ENCODE data around the gene FGFR3. TPM values are rescaled to one million over a fixed set of nuclear protein-coding genes. Genes with fewer than 3 reads are reported as not detected.

The FGFR3 gene
- total and polyA plus RNA-seq, 2 experiments from 2014 or later = 0.10 to 0.97 TPM

DNA sequence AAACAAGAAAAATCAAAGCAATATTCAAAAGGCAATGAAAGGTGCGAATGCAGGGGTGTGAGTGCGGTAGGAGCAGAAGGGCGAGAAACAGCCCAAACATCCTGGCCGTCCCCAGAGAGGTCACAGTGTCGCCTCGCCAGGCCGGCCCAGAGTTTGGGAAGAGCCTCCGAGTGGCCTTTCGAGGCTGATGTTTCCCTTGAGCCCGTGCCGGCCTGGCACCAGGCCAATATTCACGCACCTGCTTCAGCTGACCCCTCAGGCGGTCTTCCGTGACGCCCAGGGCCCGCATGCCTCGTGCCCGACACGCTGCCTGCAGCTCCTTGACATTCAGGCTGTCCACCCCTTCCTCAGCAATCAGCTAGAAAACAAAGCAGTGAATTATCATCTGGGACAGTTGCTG is 32.2 kb downstream of the FGFR3 start:
- H3K27me3 ChIP-seq (replicated peaks; ENCODE audit: insufficient read depth) = no peaks in the 10 kb centered on the region
- no peaks in the 10 kb centered on the region for H3K79me2 ChIP-seq (ENCODE audit: insufficient read depth)
- 90% methylated on average over 19 of the region's 19 CpGs for WGBS, 2 experiments (ENCODE audit: low coverage in 1 of 2, low lambda C conversion rate in 2 of 2, missing lambda C conversion rate in 2 of 2)
- H3K27ac ChIP-seq = no peak overlapping the region
- no peak overlapping the region for H3K4me2 ChIP-seq (ENCODE audit: unreplicated experiment)
- H3K9me2 ChIP-seq (ENCODE audit: insufficient read depth) = no peaks in the 10 kb centered on the region
- TF ChIP-seq EZH2phosphoT487 (IDR thresholded peaks at IDR 0.05; ENCODE audit: insufficient read depth, low read depth) (no peak), EZH2 (IDR thresholded peaks at IDR 0.05; ENCODE audit: insufficient read depth, poor library complexity, severe bottlenecking) (no peak)
- no peak overlapping the region for H2AFZ ChIP-seq
- no peaks in the 10 kb centered on the region for H3K9me3 ChIP-seq (ENCODE audit: low read depth)
- no peaks in the 10 kb centered on the region for H3K4me1 ChIP-seq (ENCODE audit: insufficient read depth)
- no peak overlapping the region for H3K9ac ChIP-seq
- H3K4me3 ChIP-seq = no peak overlapping the region
- peaks cover 5% of the 10 kb centered on the region; the same call in 1 of the 2 replicates for H3K36me3 ChIP-seq (ENCODE audit: low read depth)
- in situ Hi-C loops (cut with MboI) = no loop called here
- peaks cover 7% of the 10 kb centered on the region; the same call in 1 of the 2 replicates for H3F3A ChIP-seq (ENCODE audit: insufficient read depth)
- no peaks in the 10 kb centered on the region for H4K20me1 ChIP-seq (ENCODE audit: insufficient read depth)
- no peak for DNase-seq

DNA sequence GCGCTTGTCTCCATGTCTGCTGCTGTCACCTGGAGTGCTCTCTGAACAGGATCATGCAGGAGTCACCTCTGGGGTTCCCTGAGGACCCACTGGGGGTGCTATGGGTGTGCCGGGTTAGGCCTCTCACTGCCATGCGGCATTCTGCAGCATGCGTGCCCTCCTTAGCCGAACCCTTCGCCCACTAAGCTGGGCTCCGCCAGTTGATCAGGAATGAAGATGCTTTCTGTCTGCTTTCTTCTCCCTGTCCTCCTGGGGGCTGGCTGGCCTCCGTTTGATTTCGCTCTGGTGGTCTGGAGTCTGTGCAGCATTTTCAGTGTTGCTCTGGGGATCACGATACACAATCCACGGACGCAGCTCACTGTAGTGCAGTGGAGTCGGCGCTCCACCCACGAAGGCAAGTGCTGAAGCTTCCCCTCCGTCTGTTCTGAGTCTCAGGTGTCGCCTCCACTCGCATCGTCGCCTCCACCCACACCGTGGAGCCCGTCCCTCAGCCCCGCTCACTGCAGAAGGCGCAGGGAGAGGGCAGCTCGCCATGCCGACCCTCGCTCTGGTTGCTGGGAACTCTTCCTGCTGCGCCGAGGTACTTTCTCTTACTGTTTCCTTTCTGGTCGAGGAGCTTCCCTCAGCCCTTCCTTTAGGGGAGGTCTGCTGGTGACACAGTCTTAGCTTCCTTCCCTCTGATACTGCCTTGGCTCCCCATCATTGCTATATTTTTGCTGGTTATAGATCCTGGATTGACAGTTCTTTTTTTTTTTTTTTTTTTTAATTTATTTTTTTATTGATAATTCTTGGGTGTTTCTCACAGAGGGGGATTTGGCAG is 33.6 kb downstream of the FGFR3 start:
- H3K4me2 ChIP-seq (ENCODE audit: unreplicated experiment) = no peak overlapping the region
- 93% methylated on average over 27 to 30 of the region's 30 CpGs for WGBS, 2 experiments (ENCODE audit: low coverage in 1 of 2, low lambda C conversion rate in 2 of 2, missing lambda C conversion rate in 2 of 2)
- H2AFZ ChIP-seq = no peak overlapping the region
- no peak overlapping the region for H3K4me3 ChIP-seq
- no peaks in the 10 kb centered on the region; the same call in 1 of the 2 replicates for H3K36me3 ChIP-seq (ENCODE audit: low read depth)
- no peaks in the 10 kb centered on the region for H3K9me2 ChIP-seq (ENCODE audit: insufficient read depth)
- H3F3A ChIP-seq (ENCODE audit: insufficient read depth) = peaks cover 7% of the 10 kb centered on the region; the same call in 1 of the 2 replicates
- TF ChIP-seq EZH2phosphoT487 (IDR thresholded peaks at IDR 0.05; ENCODE audit: insufficient read depth, low read depth) = no peak
- TF ChIP-seq EZH2 (IDR thresholded peaks at IDR 0.05; ENCODE audit: insufficient read depth, poor library complexity, severe bottlenecking) = no peak
- H3K27ac ChIP-seq = no peak overlapping the region
- DNase-seq = no peak
- in situ Hi-C loops (cut with MboI) = no loop called here
- no peak overlapping the region for H3K9ac ChIP-seq
- H3K4me1 ChIP-seq (ENCODE audit: insufficient read depth) = no peaks in the 10 kb centered on the region
- H3K79me2 ChIP-seq (ENCODE audit: insufficient read depth) = no peaks in the 10 kb centered on the region
- H4K20me1 ChIP-seq (ENCODE audit: insufficient read depth) = no peaks in the 10 kb centered on the region
- no peaks in the 10 kb centered on the region for H3K9me3 ChIP-seq (ENCODE audit: low read depth)
- no peaks in the 10 kb centered on the region for H3K27me3 ChIP-seq (replicated peaks; ENCODE audit: insufficient read depth)

DNA sequence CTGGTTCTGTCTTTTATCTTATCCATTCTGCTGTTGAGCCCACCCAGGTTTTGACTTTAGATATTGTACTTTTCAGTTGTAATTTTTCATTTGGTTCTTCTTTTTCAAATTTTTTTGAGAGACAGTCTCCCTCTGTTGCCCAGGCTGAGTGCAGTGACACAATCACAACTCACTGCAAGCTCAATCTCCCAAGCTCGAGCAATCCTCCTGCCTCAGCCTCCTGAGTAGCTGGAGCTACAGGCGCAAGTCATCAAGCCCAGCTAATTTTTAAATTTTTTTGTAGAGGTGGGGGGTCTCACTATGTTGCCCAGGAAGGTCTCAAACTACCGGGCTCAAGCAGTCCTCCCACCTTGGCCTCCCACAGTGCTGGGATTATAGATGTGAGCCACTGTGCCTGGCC is 37.1 kb downstream of the FGFR3 start:
- Histone ChIP-seq H3K4me2 (ENCODE audit: unreplicated experiment) (no peak overlapping the region), H3K9me3 (ENCODE audit: low read depth) (no peaks in the 10 kb centered on the region), H3K4me3 (no peak overlapping the region), H3K79me2 (ENCODE audit: insufficient read depth) (peaks cover 1% of the 10 kb centered on the region; the same call in 1 of the 2 replicates), H3K9ac (no peak overlapping the region), H3K4me1 (ENCODE audit: insufficient read depth) (no peaks in the 10 kb centered on the region), H3K27me3 (replicated peaks; ENCODE audit: insufficient read depth) (no peaks in the 10 kb centered on the region), H3K9me2 (ENCODE audit: insufficient read depth) (no peaks in the 10 kb centered on the region), H3K36me3 (ENCODE audit: low read depth) (no peaks in the 10 kb centered on the region; the same call in 1 of the 2 replicates), H4K20me1 (ENCODE audit: insufficient read depth) (no peaks in the 10 kb centered on the region), H3K27ac (no peak overlapping the region), H2AFZ (no peak overlapping the region), H3F3A (ENCODE audit: insufficient read depth) (peaks cover 7% of the 10 kb centered on the region; the same call in 1 of the 2 replicates)
- 88 to 91% methylated on average over 3 of the region's 3 CpGs for WGBS, 2 experiments (ENCODE audit: low coverage in 1 of 2, low lambda C conversion rate in 2 of 2, missing lambda C conversion rate in 2 of 2)
- in situ Hi-C loops (cut with MboI) = no loop called here
- TF ChIP-seq EZH2 (IDR thresholded peaks at IDR 0.05; ENCODE audit: insufficient read depth, poor library complexity, severe bottlenecking) = no peak
- no peak for TF ChIP-seq EZH2phosphoT487 (IDR thresholded peaks at IDR 0.05; ENCODE audit: insufficient read depth, low read depth)
- DNase-seq = no peak

DNA sequence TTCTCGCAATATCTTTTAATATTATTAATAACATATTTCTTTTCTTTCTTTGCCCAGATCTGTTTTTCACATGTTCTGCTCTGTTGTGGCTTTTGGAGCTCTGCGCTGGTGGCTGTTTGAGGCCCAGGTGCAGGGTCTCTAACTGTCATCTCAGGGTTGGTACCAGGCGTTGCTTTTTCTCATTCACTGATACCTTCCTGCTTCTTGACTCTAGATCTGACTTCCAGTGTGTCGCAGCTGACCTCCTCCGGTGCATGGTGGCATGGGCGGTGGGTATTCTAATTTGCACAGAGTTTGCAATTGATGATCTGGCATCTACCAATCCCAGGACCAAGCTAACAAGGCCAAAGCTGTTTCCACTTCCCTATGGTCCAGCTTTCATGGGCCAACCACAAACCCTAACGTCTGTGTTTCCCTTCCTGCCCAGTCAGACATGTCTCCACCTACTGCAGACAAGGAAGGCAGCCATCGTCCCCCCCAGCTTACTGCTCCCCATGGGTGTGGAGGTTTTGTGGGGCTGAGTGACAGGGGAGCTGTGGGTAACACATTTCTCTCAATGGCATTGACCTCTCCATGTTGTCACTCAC is 37.6 kb downstream of the FGFR3 start:
- no peaks in the 10 kb centered on the region for H3K9me2 ChIP-seq (ENCODE audit: insufficient read depth)
- H3K36me3 ChIP-seq (ENCODE audit: low read depth) = peaks cover 2% of the 10 kb centered on the region; the same call in 1 of the 2 replicates
- no peak overlapping the region for H3K9ac ChIP-seq

More for the DNA sequence above, 37.6 kb downstream of the FGFR3 start:
- H3K4me2 ChIP-seq (ENCODE audit: unreplicated experiment) = no peak overlapping the region
- H3F3A ChIP-seq (ENCODE audit: insufficient read depth) = peaks cover 7% of the 10 kb centered on the region; the same call in 1 of the 2 replicates
- DNase-seq = no peak
- TF ChIP-seq EZH2 (IDR thresholded peaks at IDR 0.05; ENCODE audit: insufficient read depth, poor library complexity, severe bottlenecking) = no peak
- no peak for TF ChIP-seq EZH2phosphoT487 (IDR thresholded peaks at IDR 0.05; ENCODE audit: insufficient read depth, low read depth)
- 86% methylated on average over 8 of the region's 8 CpGs for WGBS, 2 experiments (ENCODE audit: low coverage in 1 of 2, low lambda C conversion rate in 2 of 2, missing lambda C conversion rate in 2 of 2)
- no peak overlapping the region for H3K27ac ChIP-seq
- no peaks in the 10 kb centered on the region for H3K4me1 ChIP-seq (ENCODE audit: insufficient read depth)
- no peaks in the 10 kb centered on the region for H3K9me3 ChIP-seq (ENCODE audit: low read depth)
- no peak overlapping the region for H3K4me3 ChIP-seq
- in situ Hi-C loops (cut with MboI) = no loop called here
- no peak overlapping the region for H2AFZ ChIP-seq
- no peaks in the 10 kb centered on the region for H3K27me3 ChIP-seq (replicated peaks; ENCODE audit: insufficient read depth)
- H4K20me1 ChIP-seq (ENCODE audit: insufficient read depth) = no peaks in the 10 kb centered on the region
- H3K79me2 ChIP-seq (ENCODE audit: insufficient read depth) = peaks cover 5% of the 10 kb centered on the region; the same call in 1 of the 2 replicates
